HEK293T (cell line): ENCODE results near the gene COMMD7.

Experiments
- FOXM1 ChIP-seq: fragments of 450-650 bp; IDR thresholded peaks from 2 replicates; pipeline ENCODE4 v1.6.1; 2017; ENCODE audit warnings: mild to moderate bottlenecking, borderline replicate concordance
- HDGF ChIP-seq: fragments of 450-650 bp; IDR thresholded peaks from 2 replicates; pipeline ENCODE4 v1.6.1; 2017; ENCODE audit warnings: antibody characterized with exemption, borderline replicate concordance
- LEF1 ChIP-seq: fragments of 450-650 bp; IDR thresholded peaks from 2 replicates; pipeline ENCODE4 v1.6.1; 2017; ENCODE audit warnings: mild to moderate bottlenecking, borderline replicate concordance

DNA sequence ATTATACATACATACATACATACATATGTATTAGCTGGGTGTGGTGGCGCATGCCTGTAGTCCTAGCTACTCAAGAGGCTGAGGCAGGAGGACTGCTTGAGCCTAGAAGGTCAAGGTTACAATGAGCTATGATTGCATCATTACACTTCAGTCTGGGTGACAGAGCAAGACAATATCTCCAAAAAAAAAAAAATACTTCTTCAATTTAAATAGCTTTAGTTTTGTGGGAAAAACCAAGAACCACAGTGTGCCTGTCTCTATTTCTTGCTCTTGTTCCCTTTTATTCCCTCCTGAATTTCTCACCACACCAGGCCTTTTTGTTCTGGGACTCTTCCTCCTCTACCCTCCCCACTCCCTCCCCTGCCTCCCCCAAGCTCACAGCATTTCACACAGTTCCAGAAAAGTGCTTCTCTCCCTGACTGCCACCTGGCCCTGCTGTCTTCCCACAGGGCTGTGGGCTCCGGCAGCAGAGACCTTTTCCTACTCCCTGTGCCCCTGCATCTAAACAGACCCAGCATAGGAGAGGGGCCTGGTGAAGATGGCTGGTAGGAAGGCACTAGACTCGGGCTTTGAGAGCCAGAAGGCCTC, 70.8 kb downstream of the COMMD7 start:
- no peak for TF ChIP-seq LEF1
- no peak for TF ChIP-seq FOXM1
- TF ChIP-seq HDGF: no peak
